PC-3 (cell line): ENCODE data around the gene ISG20L2.

Experiments
- CTCF ChIP-seq: fragments of 300-600 bp; sonication (generic); conservative IDR thresholded peaks from 2 replicates; pipeline ENCODE4 v1.5.1; 2017; ENCODE audit warnings: antibody characterized with exemption, low read depth, mild to moderate bottlenecking, low read length
- EZH2 ChIP-seq: fragments of 300-600 bp; sonication (generic); IDR thresholded peaks from one replicate; pipeline ENCODE4 v1.6.1; 2017; ENCODE audit warnings: antibody characterized with exemption, mild to moderate bottlenecking, low read length; ENCODE audit not compliant: unreplicated experiment
- EZH2phosphoT487 ChIP-seq: fragments of 300-600 bp; sonication (generic); IDR thresholded peaks from 2 replicates; pipeline ENCODE4 v1.6.1; 2018; ENCODE audit warnings: mild to moderate bottlenecking, antibody characterized with exemption, low read length, borderline replicate concordance

GRCh38 chr1:156727926-156728598 is 504 bp downstream of the ISG20L2 start, which contains the start of gene METTL25B:
- TF ChIP-seq EZH2, result no peak
- TF ChIP-seq CTCF, result no peak
- no peak for TF ChIP-seq EZH2phosphoT487
